Stimulated activated effector memory CD8-positive, alpha-beta T cell treated with anti-CD3 and anti-CD28 coated beads, Interleukin-12 subunit alpha, Interleukin-12 subunit beta, amount 100 ng/mL, for 72 hours (primary cell): ENCODE data around the gene TDG.

ENCODE experiments used
- ATAC-seq: fragments of 150-1000 bp; cut with Tn5 transposase; 2 replicates; pipeline ENCODE4 v1.10.0; 2021
- DNase-seq, 2 donors: peaks; one replicate each; pipeline ENCODE4 v3.0.0; 2021 to 2022; ENCODE audit warnings: low spot score in 2 of 2
- H3K27ac Mint-ChIP-seq: one replicate; pipeline ENCODE4 v1.8.0; 2022; ENCODE audit warnings: mild to moderate bottlenecking, mixed read lengths
- H3K36me3 Mint-ChIP-seq: one replicate; pipeline ENCODE4 v1.8.0; 2022; ENCODE audit warnings: mild to moderate bottlenecking, mixed read lengths
- H3K4me1 Mint-ChIP-seq: one replicate; pipeline ENCODE4 v1.8.0; 2022; ENCODE audit warnings: mixed read lengths
- H3K4me3 Mint-ChIP-seq: one replicate; pipeline ENCODE4 v1.8.0; 2022; ENCODE audit warnings: mild to moderate bottlenecking, mixed read lengths
- H3K9me3 Mint-ChIP-seq: one replicate; pipeline ENCODE4 v1.8.0; 2022; ENCODE audit warnings: mixed read lengths

TDG gene

GRCh38 chr12:103965590-103966504, at the start of gene TDG:
TSS of gene TDG (plus strand) at chr12:103965872. CDS start at chr12:103966038, 166 bp downstream.
- peak within 1 kb of the TSS; percentile 99 for H3K27ac Mint-ChIP-seq
- H3K9me3 Mint-ChIP-seq, result no peaks in the 10 kb centered on the region
- ATAC-seq (peak; percentile 97), DNase-seq (peak; percentile 87 to 97)
- H3K4me3 Mint-ChIP-seq, result peak within 1 kb of the TSS; percentile 92
- H3K4me1 Mint-ChIP-seq, result peaks cover 40% of the 10 kb centered on the region
- H3K36me3 Mint-ChIP-seq, result peaks cover 63% of the 10 kb centered on the region

DNA sequence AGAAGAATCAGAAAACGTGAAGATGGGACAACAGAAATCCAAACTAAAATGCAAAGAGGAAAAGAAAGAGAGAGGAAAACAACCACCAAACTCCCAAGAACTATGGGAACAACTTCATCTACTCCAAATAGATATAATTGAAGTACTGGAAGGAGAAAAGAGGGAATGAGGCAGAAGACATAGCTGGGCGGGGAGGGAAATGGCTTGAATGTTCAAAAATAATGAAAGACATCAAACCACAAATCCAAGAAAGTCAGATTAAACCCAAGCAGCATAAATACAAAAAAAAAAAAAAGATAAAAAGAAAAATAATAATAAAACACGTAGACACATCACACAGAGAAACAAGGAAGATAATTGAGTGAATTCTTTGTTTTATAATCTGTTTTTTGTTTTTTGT, 47.8 kb upstream of the TDG start:
- Mint-ChIP-seq H3K4me1 (no peaks in the 10 kb centered on the region), H3K27ac (no peak overlapping the region), H3K36me3 (no peaks in the 10 kb centered on the region), H3K4me3 (no peak overlapping the region), H3K9me3 (peaks cover 4% of the 10 kb centered on the region)
- ATAC-seq (no peak), DNase-seq (no peak)

DNA sequence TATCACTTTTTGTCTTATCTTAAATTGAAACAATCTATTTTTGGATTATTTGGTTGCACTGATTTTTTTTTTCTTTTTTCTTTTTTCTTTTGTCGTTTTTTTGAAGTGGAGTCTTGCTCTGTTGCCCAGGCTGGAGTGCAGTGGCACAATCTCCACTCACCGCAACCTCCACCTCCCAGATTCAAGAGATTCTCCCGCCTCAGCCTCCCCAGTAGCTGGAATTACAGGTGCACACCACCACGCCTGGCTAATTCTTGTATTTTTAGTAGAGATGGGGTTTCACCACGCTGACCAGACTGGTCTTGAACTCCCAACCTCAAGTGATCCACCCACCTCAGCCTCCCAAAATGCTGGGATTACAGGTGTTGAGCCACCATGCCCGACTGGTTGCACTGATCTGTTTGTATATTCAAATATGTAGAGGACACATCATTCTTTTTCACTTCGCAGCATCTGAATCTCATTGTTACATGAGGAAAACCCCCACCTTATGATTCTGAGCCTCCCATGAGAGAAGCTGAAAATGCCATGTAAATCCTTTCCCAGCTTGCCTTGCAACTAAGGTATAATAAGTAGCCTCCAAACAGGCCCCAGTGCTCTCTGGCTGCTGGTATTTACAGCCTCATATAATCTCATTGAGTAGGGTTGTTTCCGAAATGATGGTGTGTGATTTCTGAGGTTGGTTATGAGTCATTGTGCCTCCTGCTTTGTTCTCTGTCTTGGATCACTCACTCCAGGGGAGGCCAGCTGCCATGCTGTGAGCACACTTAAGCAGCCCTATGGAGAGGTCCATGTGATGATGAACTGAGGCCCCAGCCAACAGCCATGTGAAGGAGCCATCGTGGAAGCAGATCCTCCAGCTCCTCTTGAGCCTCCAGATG, 40.7 kb upstream of the TDG start:
- Mint-ChIP-seq H3K4me1 (peaks cover 31% of the 10 kb centered on the region), H3K27ac (peak overlapping the region; percentile 88), H3K4me3 (peak overlapping the region; percentile 59), H3K36me3 (peaks cover 21% of the 10 kb centered on the region), H3K9me3 (no peaks in the 10 kb centered on the region)
- DNase-seq (peak; percentile 13 to 73), ATAC-seq (peak; percentile 73)

DNA sequence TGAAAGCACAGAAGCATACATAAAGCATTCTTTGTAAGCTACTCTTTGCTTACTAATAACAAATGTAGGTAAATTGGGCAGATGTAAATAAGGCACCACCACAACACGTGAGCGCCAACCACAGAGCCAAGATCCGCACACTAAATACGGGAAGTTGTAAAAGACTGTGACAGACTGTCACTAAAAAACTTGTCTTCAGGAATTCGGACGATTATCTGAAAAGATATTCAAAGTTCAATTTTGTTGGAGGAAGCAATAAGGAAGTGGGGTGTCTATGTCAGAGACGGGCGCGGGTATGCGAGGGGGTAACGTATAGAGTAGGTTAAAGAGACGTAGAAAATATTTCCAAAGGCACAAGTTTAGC, 37.0 kb upstream of the TDG start:
- Mint-ChIP-seq H3K4me3 (peak overlapping the region; percentile 94), H3K27ac (peak overlapping the region; percentile 100), H3K4me1 (peaks cover 52% of the 10 kb centered on the region), H3K9me3 (no peaks in the 10 kb centered on the region), H3K36me3 (peaks cover 58% of the 10 kb centered on the region)
- no peak for ATAC-seq
- DNase-seq, result peak; percentile 15 to 72

GRCh38 chr12:103929046-103929783, 36.5 kb upstream of the TDG start:
- Mint-ChIP-seq H3K4me3 (peak overlapping the region; percentile 94), H3K9me3 (no peaks in the 10 kb centered on the region), H3K4me1 (peaks cover 54% of the 10 kb centered on the region), H3K27ac (peak overlapping the region; percentile 100), H3K36me3 (peaks cover 63% of the 10 kb centered on the region)
- DNase-seq (peak; percentile 63 to 91), ATAC-seq (peak; percentile 65)

DNA sequence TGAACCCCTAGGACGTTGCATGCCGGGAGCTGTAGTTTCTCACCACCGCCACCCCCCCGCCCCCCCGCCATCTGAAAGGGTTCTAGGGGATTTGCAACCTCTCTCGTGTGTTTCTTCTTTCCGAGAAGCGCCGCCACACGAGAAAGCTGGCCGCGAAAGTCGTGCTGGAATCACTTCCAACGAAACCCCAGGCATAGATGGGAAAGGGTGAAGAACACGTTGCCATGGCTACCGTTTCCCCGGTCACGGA, 36.0 kb upstream of the TDG start:
- no peak for DNase-seq
- Mint-ChIP-seq H3K9me3 (no peaks in the 10 kb centered on the region), H3K36me3 (peaks cover 68% of the 10 kb centered on the region), H3K4me1 (peaks cover 57% of the 10 kb centered on the region), H3K4me3 (peak overlapping the region; percentile 94), H3K27ac (peak overlapping the region; percentile 100)
- no peak for ATAC-seq

DNA sequence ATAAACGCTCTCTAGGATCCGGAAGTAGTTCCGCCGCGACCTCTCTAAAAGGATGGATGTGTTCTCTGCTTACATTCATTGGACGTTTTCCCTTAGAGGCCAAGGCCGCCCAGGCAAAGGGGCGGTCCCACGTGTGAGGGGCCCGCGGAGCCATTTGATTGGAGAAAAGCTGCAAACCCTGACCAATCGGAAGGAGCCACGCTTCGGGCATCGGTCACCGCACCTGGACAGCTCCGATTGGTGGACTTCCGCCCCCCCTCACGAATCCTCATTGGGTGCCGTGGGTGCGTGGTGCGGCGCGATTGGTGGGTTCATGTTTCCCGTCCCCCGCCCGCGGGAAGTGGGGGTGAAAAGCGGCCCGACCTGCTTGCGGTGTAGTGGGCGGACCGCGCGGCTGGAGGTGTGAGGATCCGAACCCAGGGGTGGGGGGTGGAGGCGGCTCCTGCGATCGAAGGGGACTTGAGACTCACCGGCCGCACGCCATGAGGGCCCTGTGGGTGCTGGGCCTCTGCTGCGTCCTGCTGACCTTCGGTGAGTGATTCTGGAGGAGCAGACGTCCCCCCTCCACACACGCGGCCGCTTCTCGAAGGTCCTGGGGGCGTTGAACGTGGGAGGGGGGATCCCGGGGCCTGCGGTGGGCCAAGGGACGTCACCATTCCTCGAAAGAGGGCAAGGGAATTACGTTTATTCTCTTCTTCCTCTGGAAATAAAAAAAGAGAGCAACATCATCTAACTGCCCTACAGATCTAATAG, 35.5 kb upstream of the TDG start, which contains the start of gene HSP90B1:
HSP90B1 (plus strand) TSS at position 377 of the 753 bp plus-strand sequence; CDS start at position 483, 106 bp downstream.
- DNase-seq (peak; percentile 96 to 100), ATAC-seq (peak; percentile 80)
- Mint-ChIP-seq H3K27ac (peak within 1 kb of the TSS; percentile 100), H3K4me3 (peak within 1 kb of the TSS; percentile 94), H3K36me3 (peaks cover 73% of the 10 kb centered on the region), H3K9me3 (no peaks in the 10 kb centered on the region), H3K4me1 (peaks cover 57% of the 10 kb centered on the region)

GRCh38 chr12:103930787-103931735, 34.6 kb upstream of the TDG start:
- peaks cover 60% of the 10 kb centered on the region for H3K4me1 Mint-ChIP-seq
- no peaks in the 10 kb centered on the region for H3K9me3 Mint-ChIP-seq
- H3K4me3 Mint-ChIP-seq, result peak overlapping the region; percentile 94
- peak overlapping the region; percentile 100 for H3K27ac Mint-ChIP-seq
- no peak for ATAC-seq
- DNase-seq, result peak; percentile 18 to 66
- peaks cover 82% of the 10 kb centered on the region for H3K36me3 Mint-ChIP-seq

DNA sequence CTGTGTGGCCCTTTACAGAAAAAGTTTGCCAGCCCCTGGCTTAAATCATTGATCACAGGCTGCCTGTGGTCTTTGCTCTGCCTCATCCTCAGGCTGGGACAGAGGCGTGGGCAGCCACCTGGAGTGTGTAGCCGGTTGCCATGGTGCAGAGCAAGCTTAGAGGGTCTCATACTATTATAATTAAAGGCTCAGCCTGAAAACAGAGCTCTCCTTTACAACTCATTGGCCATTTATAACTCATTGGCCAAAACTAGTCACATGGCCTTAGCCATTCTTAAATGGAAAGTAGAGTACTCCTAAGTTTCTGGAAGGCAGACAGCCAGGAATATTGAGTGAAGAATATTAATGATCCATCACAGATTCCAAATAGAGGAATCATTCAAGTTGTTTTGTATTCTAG, 32.4 kb upstream of the TDG start:
- Mint-ChIP-seq H3K27ac (peak overlapping the region; percentile 100), H3K9me3 (no peaks in the 10 kb centered on the region), H3K4me1 (peaks cover 62% of the 10 kb centered on the region), H3K36me3 (peaks cover 100% of the 10 kb centered on the region), H3K4me3 (peak overlapping the region; percentile 94)
- no peak for ATAC-seq
- no peak for DNase-seq

GRCh38 chr12:103936679-103937078, 29.0 kb upstream of the TDG start:
- H3K9me3 Mint-ChIP-seq, result no peaks in the 10 kb centered on the region
- H3K4me3 Mint-ChIP-seq, result no peak overlapping the region
- H3K4me1 Mint-ChIP-seq, result peaks cover 61% of the 10 kb centered on the region
- H3K27ac Mint-ChIP-seq, result no peak overlapping the region
- H3K36me3 Mint-ChIP-seq, result peaks cover 100% of the 10 kb centered on the region
- ATAC-seq, result no peak
- DNase-seq, result no peak

- H3K4me3 Mint-ChIP-seq, result no peak overlapping the region
- peaks cover 100% of the 10 kb centered on the region for H3K36me3 Mint-ChIP-seq
- peaks cover 40% of the 10 kb centered on the region for H3K4me1 Mint-ChIP-seq
- H3K9me3 Mint-ChIP-seq, result no peaks in the 10 kb centered on the region
- peak overlapping the region; percentile 30 for H3K27ac Mint-ChIP-seq
- ATAC-seq (peak; percentile 51), DNase-seq (no peak)
Observed at GRCh38 chr12:103944964-103945363, 20.7 kb upstream of the TDG start.

DNA sequence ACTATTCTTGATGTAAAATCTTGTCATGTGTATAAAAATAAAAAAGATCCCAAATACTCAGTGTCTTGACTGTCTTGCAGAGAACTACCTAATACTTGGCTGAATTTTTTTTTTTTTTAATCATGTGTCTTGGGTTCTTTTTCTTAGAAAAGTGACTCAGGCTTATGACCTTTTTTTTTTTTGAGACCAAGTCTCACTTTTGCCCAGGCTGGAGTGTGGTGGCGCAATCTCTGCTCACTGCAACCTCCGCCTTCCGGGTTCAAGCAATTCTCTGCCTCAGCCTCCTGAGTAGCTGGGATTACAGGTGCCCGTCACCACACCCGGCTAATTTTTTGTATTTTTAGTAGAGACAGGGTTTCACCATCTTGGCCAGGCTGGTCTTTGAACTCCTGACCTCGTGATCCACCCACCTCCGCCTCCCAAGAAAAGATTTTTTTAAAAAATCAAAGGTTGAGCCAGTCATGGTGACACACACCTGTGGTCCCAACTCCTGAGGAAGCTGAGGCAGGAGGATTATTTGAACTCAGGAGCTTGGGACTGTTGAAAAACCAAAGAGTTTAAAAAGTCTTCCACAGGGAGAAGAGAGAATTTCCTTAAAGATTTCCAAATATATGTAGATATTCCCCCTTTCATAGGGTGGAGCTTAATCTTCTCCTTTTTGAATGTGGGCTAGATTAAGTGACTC, 17.7 kb upstream of the TDG start:
- Mint-ChIP-seq H3K4me1 (peaks cover 37% of the 10 kb centered on the region), H3K9me3 (no peaks in the 10 kb centered on the region), H3K27ac (peak overlapping the region; percentile 80), H3K36me3 (peaks cover 100% of the 10 kb centered on the region), H3K4me3 (peak overlapping the region; percentile 32)
- DNase-seq, result no peak
- peak; percentile 44 for ATAC-seq

DNA sequence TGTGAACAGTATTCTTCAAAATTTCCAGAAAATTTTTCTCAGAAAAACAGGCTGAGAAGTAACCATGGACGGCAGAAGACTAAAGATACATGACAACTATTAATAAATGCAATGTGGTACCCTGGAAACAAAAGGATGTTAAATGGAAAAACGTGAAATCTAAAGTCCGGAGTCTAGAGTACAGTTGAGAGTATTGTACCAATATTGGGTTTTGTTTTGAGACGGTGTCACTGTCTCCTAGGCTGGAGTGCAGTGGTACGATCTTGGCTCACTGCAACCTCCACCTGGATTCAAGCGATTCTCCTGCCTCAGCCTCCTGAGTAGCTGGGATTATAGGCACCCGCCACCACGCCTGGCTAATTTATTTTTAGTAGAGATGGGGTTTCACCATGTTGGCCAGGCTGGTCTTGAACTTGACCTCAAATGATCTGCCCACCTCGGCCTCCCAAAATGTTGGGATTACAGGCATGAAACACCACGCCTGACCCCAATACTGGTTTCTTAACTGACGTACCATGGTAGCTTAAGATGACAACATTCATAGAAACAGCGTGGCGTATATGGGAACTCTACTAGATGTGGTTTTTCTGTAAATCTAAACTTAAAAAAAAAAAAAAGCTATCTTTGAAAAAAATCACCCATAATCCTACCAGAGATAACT, 16.8 kb upstream of the TDG start:
- H3K9me3 Mint-ChIP-seq, result no peaks in the 10 kb centered on the region
- ATAC-seq (no peak), DNase-seq (no peak)
- H3K27ac Mint-ChIP-seq, result peak overlapping the region; percentile 80
- no peak overlapping the region for H3K4me3 Mint-ChIP-seq
- H3K4me1 Mint-ChIP-seq, result peaks cover 46% of the 10 kb centered on the region
- H3K36me3 Mint-ChIP-seq, result peaks cover 99% of the 10 kb centered on the region
